GM21723 (cell line): ENCODE measurements around the gene PDIA6.
"Not testable (repeated sequence)": the region's sequence is repeated elsewhere in the genome, so short reads cannot be mapped to it uniquely, and the experiment has no call there.

ENCODE experiments used
- ATAC-seq: cut with Tn5 transposase; IDR thresholded peaks from one replicate; pipeline ENCODE4 v1.9.1; 2021; ENCODE audit warnings: mild to moderate bottlenecking, moderate library complexity; ENCODE audit not compliant: unreplicated experiment

The PDIA6 gene

GRCh38 chr2:10813163-10814138 is 866 bp upstream of the PDIA6 start:
- ATAC-seq, result not testable (repeated sequence)

GRCh38 chr2:10811517-10811916 is 1.1 kb downstream of the PDIA6 start:
- ATAC-seq, result no peak

- ATAC-seq, result peak; percentile 43
Measured at GRCh38 chr2:10810202-10811161, 2.1 kb downstream of the PDIA6 start.

GRCh38 chr2:10806543-10806942 is 6.0 kb downstream of the PDIA6 start:
- no peak for ATAC-seq

- ATAC-seq, result not testable (repeated sequence)
Measured at GRCh38 chr2:10805990-10806389, 6.6 kb downstream of the PDIA6 start.

- ATAC-seq, result no peak
Measured at GRCh38 chr2:10802657-10803056, 9.9 kb downstream of the PDIA6 start.

- ATAC-seq, result no peak
Measured at GRCh38 chr2:10800163-10800562, 12.4 kb downstream of the PDIA6 start.

- no peak for ATAC-seq
Measured at GRCh38 chr2:10798783-10799182, 13.8 kb downstream of the PDIA6 start.

GRCh38 chr2:10796703-10797102 is 15.9 kb downstream of the PDIA6 start:
- ATAC-seq, result no peak

GRCh38 chr2:10795508-10796046 is 17.0 kb downstream of the PDIA6 start:
- no peak for ATAC-seq

- no peak for ATAC-seq
Measured at GRCh38 chr2:10794876-10795275, 17.7 kb downstream of the PDIA6 start.

- no peak for ATAC-seq
Measured at GRCh38 chr2:10793816-10794215, 18.8 kb downstream of the PDIA6 start.

GRCh38 chr2:10792660-10793400 is 19.8 kb downstream of the PDIA6 start:
- no peak for ATAC-seq

- peak; percentile 66 for ATAC-seq
Measured at GRCh38 chr2:10792001-10792634, 20.5 kb downstream of the PDIA6 start.

- peak; percentile 92 for ATAC-seq
Measured at GRCh38 chr2:10790228-10790973, 22.2 kb downstream of the PDIA6 start.

GRCh38 chr2:10788855-10789254 is 23.7 kb downstream of the PDIA6 start:
- ATAC-seq, result no peak

- no peak for ATAC-seq
Measured at GRCh38 chr2:10787176-10787968, 25.2 kb downstream of the PDIA6 start.

GRCh38 chr2:10786240-10786982 is 26.2 kb downstream of the PDIA6 start:
- no peak for ATAC-seq
